ENCODE results near the gene CCDC154. TPM values are rescaled to one million over a fixed set of nuclear protein-coding genes. Genes with fewer than 3 reads are reported as not detected.

The CCDC154 gene
- total RNA-seq, 4 donors from 2014 or later = 0.17 to 0.58 (median 0.42) TPM; not detected in 1

- intact Hi-C loops (cut with DNase I) = no loop called here
- Histone ChIP-seq H3K27me3 (no peaks in the 10 kb centered on the region), H3K4me3 (no peak overlapping the region), H3K4me1 (peaks cover 15 to 45% (median 30%) of the 10 kb centered on the region in 4 donors), H3K27ac (replicated peaks in 1 of 4) (no peak overlapping the region), H3K36me3 (peaks cover 0 to 24% (median 11%) of the 10 kb centered on the region in 4 donors), H3K9me3 (no peaks in the 10 kb centered on the region)
- TF ChIP-seq, protein P1, sequence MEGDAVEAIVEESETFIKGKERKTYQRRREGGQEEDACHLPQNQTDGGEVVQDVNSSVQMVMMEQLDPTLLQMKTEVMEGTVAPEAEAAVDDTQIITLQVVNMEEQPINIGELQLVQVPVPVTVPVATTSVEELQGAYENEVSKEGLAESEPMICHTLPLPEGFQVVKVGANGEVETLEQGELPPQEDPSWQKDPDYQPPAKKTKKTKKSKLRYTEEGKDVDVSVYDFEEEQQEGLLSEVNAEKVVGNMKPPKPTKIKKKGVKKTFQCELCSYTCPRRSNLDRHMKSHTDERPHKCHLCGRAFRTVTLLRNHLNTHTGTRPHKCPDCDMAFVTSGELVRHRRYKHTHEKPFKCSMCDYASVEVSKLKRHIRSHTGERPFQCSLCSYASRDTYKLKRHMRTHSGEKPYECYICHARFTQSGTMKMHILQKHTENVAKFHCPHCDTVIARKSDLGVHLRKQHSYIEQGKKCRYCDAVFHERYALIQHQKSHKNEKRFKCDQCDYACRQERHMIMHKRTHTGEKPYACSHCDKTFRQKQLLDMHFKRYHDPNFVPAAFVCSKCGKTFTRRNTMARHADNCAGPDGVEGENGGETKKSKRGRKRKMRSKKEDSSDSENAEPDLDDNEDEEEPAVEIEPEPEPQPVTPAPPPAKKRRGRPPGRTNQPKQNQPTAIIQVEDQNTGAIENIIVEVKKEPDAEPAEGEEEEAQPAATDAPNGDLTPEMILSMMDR (IDR thresholded peaks at IDR 0.05) = no peak
- TF ChIP-seq POLR2A (IDR thresholded peaks at IDR 0.05; ENCODE audit: low read depth) (no peak), POLR2AphosphoS5 (IDR thresholded peaks at IDR 0.05) (no peak), EP300 (IDR thresholded peaks at IDR 0.05) (no peak)
- 81% methylated on average over 22 of the region's 22 CpGs for whole genome bisulfite sequencing
- no peak for DNase-seq (ENCODE audit: extremely low spot score)
Measured at GRCh38 chr16:1468426-1468810, 24.1 kb upstream of the CCDC154 start.

GRCh38 chr16:1466968-1467521 lies 22.7 kb upstream of the CCDC154 start:
- Histone ChIP-seq H3K4me1 (peaks cover 9 to 33% (median 22%) of the 10 kb centered on the region in 4 donors), H3K9me3 (no peaks in the 10 kb centered on the region), H3K4me3 (no peak overlapping the region), H3K27ac (replicated peaks in 1 of 4) (no peak overlapping the region), H3K36me3 (peaks cover 0 to 33% (median 17%) of the 10 kb centered on the region in 4 donors), H3K27me3 (no peaks in the 10 kb centered on the region)
- no peak for DNase-seq (ENCODE audit: extremely low spot score)
- 79% methylated on average over 6 of the region's 14 CpGs for WGBS
- intact Hi-C loops (cut with DNase I) = no loop called here
- TF ChIP-seq POLR2AphosphoS5 (IDR thresholded peaks at IDR 0.05) = no peak
- TF ChIP-seq, protein P1 (IDR thresholded peaks at IDR 0.05) = no peak
- no peak for TF ChIP-seq POLR2A (IDR thresholded peaks at IDR 0.05; ENCODE audit: low read depth)
- TF ChIP-seq EP300 (IDR thresholded peaks at IDR 0.05) = no peak

GRCh38 chr16:1466054-1466453 lies 21.7 kb upstream of the CCDC154 start:
- intact Hi-C loops (cut with DNase I) = no loop called here
- Histone ChIP-seq H3K36me3 (peaks cover 6 to 41% (median 25%) of the 10 kb centered on the region in 4 donors), H3K4me3 (no peak overlapping the region), H3K27me3 (no peaks in the 10 kb centered on the region), H3K27ac (replicated peaks in 1 of 4) (no peak overlapping the region), H3K4me1 (peaks cover 9 to 23% (median 12%) of the 10 kb centered on the region in 4 donors), H3K9me3 (no peaks in the 10 kb centered on the region)
- DNase-seq (ENCODE audit: extremely low spot score) = no peak
- 88% methylated on average over 14 of the region's 24 CpGs for WGBS
- TF ChIP-seq POLR2AphosphoS5 (IDR thresholded peaks at IDR 0.05) (no peak), POLR2A (IDR thresholded peaks at IDR 0.05; ENCODE audit: low read depth) (no peak), EP300 (IDR thresholded peaks at IDR 0.05) (no peak)
- TF ChIP-seq, protein P1 (IDR thresholded peaks at IDR 0.05) = no peak

- 93% methylated on average over 10 of the region's 13 CpGs for WGBS
- Histone ChIP-seq H3K27ac (replicated peaks in 1 of 4) (no peak overlapping the region), H3K4me3 (no peak overlapping the region), H3K27me3 (no peaks in the 10 kb centered on the region), H3K4me1 (peaks cover 4 to 18% (median 9%) of the 10 kb centered on the region in 4 donors), H3K36me3 (peaks cover 11 to 46% (median 30%) of the 10 kb centered on the region in 4 donors), H3K9me3 (no peaks in the 10 kb centered on the region)
- DNase-seq (ENCODE audit: extremely low spot score) = no peak
- intact Hi-C loops (cut with DNase I) = no loop called here
- TF ChIP-seq, protein P1 (IDR thresholded peaks at IDR 0.05) = no peak
- TF ChIP-seq POLR2A (IDR thresholded peaks at IDR 0.05; ENCODE audit: low read depth) = no peak
- no peak for TF ChIP-seq POLR2AphosphoS5 (IDR thresholded peaks at IDR 0.05)
- TF ChIP-seq EP300 (IDR thresholded peaks at IDR 0.05) = no peak
Measured at GRCh38 chr16:1465567-1465915, 21.2 kb upstream of the CCDC154 start.

Measured in esophagus muscularis mucosa (tissue), 4 donors.